HepG2 (cell line): ENCODE measurements around the gene LAP3. TPM values are rescaled to one million over a fixed set of nuclear protein-coding genes. Genes with fewer than 3 reads are reported as not detected.
A peak's percentile ranks its signal among the peaks of the same experiment; 100 is the strongest.

ENCODE experiments used
- AHDC1 ChIP-seq: sonication (generic); formaldehyde crosslinking; IDR thresholded peaks from 2 replicates; pipeline ENCODE4 v1.5.1; 2020; ENCODE audit warnings: mild to moderate bottlenecking, missing genetic modification reagents, borderline replicate concordance
- ETV5 ChIP-seq: IDR thresholded peaks from 2 replicates; pipeline ENCODE4 v1.6.1; 2018; ENCODE audit warnings: missing biosample characterization, missing genetic modification reagents, inconsistent platforms, borderline replicate concordance
- FOXA1 ChIP-seq, 2 experiments: fragments of 450-650 bp in 1 of 2; sonication (generic) in 1 of 2; formaldehyde crosslinking in 1 of 2; IDR thresholded peaks; 2 replicates each; pipeline versions ENCODE4 v1.4.0 to v1.6.1; 2016 to 2020; ENCODE audit warnings: missing genetic modification reagents in 1 of 2
- HMGXB3 ChIP-seq: sonication (generic); formaldehyde crosslinking; IDR thresholded peaks from 2 replicates; pipeline ENCODE4 v1.4.0; 2020; ENCODE audit warnings: missing genetic modification reagents, borderline replicate concordance
- KLF16 ChIP-seq, 2 experiments: sonication (generic) in 1 of 2; formaldehyde crosslinking in 1 of 2; IDR thresholded peaks; 2 replicates each; pipeline versions ENCODE4 v1.6.1 to v1.8.0; 2016 to 2023; ENCODE audit warnings: missing genetic modification reagents in 2 of 2, missing compliant biosample characterization in 1 of 2
- RFX5 ChIP-seq: IDR thresholded peaks from 2 replicates; pipeline ENCODE4 v1.6.1; 2011; ENCODE audit warnings: low read depth, low read length, improper control_type of control experiment
- RXRA ChIP-seq: sonication (generic); formaldehyde crosslinking; IDR thresholded peaks from 2 replicates; pipeline ENCODE4 v1.5.1; 2020; ENCODE audit warnings: missing genetic modification reagents
- SNAI1 ChIP-seq: sonication (generic); formaldehyde crosslinking; IDR thresholded peaks from 2 replicates; pipeline ENCODE4 v1.5.0; 2020; ENCODE audit warnings: mild to moderate bottlenecking, missing genetic modification reagents, borderline replicate concordance
- SOX13 ChIP-seq, 3 experiments: fragments of 450-650 bp in 1 of 3; sonication (generic) in 1 of 3; formaldehyde crosslinking in 1 of 3; IDR thresholded peaks in 2 of 3; conservative IDR thresholded peaks in 1 of 3; 2 replicates each; pipeline versions ENCODE4 v1.5.0 to v1.6.1; 2016 to 2020; ENCODE audit warnings: antibody characterized with exemption in 1 of 3, mild to moderate bottlenecking in 1 of 3, missing compliant biosample characterization in 1 of 3, missing genetic modification reagents in 1 of 3, moderate library complexity in 1 of 3
- ZBTB49 ChIP-seq: sonication (generic); formaldehyde crosslinking; IDR thresholded peaks from 2 replicates; pipeline ENCODE4 v1.4.0; 2020; ENCODE audit warnings: missing genetic modification reagents, borderline replicate concordance
- ZNF501 ChIP-seq: sonication (generic); formaldehyde crosslinking; IDR thresholded peaks from 2 replicates; pipeline ENCODE4 v1.5.1; 2020; ENCODE audit warnings: mild to moderate bottlenecking, moderate library complexity, missing genetic modification reagents
- polyA plus RNA-seq, 8 experiments: library from polyadenylated mRNA; depleted of rRNA in 3 of 8; stranded (reverse) in 7 of 8; unstranded in 1 of 8; fragments of >200 nt; fragmentation: Illumina TruSeq in 4 of 8; extraction: Trizol in 4 of 8; gene quantifications; 2 replicates each; pipeline versions ENCODE4 v1.2.1 to v1.2.3, GENCODE V29; 2011 to 2016; ENCODE audit warnings: low read depth in 4 of 8, missing spikeins in 1 of 8, mixed read lengths in 1 of 8; ENCODE audit not compliant: insufficient read depth in 1 of 8
- total RNA-seq, 5 experiments: library from RNA; depleted of rRNA; stranded (reverse); fragments of >200 nt; fragmentation: Illumina TruSeq; extraction: Trizol; gene quantifications; 2 replicates each; pipeline ENCODE4 v1.2.3, GENCODE V29; 2016; ENCODE audit warnings: low read depth in 1 of 5

LAP3 gene
- total and polyA plus RNA-seq, 2 of the 13 experiments (the other 11 are each of a cell fraction or from before 2014, with no cell fraction given), result 106 to 125 TPM

GRCh38 chr4:17544831-17545234 is 32.2 kb upstream of the LAP3 start (continued):
- TF ChIP-seq ZBTB49 (no peak), RXRA (CRISPR knock-in tag) (peak; percentile 18; the same call in 1 of the 2 replicates), ETV5 (peak; percentile 49; the same call in 1 of the 2 replicates), AHDC1 (CRISPR knock-in tag) (0 out of 2 replicates have a peak, but pooled peaks have one; percentile 21), RFX5 (no peak), FOXA1 (IDR thresholded peaks at IDR 0.05) (no peak), FOXA1 (CRISPR knock-in tag; IDR thresholded peaks at IDR 0.05) (0 out of 2 replicates have a peak, but pooled peaks have one; percentile 16), HMGXB3 (CRISPR knock-in tag) (no peak), SNAI1 (no peak), ZNF501 (no peak), KLF16 (CRISPR knock-in tag; IDR thresholded peaks at IDR 0.05) (0 out of 4 replicates have a peak, but pooled peaks of 1 of the 2 experiments have one; percentile 13), SOX13 (IDR thresholded peaks at IDR 0.05) (no peak), SOX13 (CRISPR knock-in tag; conservative IDR thresholded peaks at IDR 0.05 in 1 of 2, IDR thresholded peaks at IDR 0.05 in 1 of 2) (peak in 1 of 2 experiments; percentile 86; a peak in 2 of 4 replicates)
